SK-N-MC (cell line): ENCODE results near the gene ESM1.

Source experiments
- EZH2 ChIP-seq: fragments of 200-600 bp; sonication (generic); IDR thresholded peaks from one replicate; pipeline ENCODE4 v1.6.1; 2017; ENCODE audit warnings: antibody characterized with exemption
- FOXP2 ChIP-seq: optimal IDR thresholded peaks from 2 replicates; pipeline ENCODE3; 2011; ENCODE audit warnings: mild to moderate bottlenecking, moderate library complexity; ENCODE audit not compliant: insufficient read depth; ENCODE audit errors: extremely low read length, control extremely low read depth
- POLR2AphosphoS5 ChIP-seq: IDR thresholded peaks from 2 replicates; pipeline ENCODE4 v1.6.1; 2012; ENCODE audit warnings: mild to moderate bottlenecking, low read depth, low read length, borderline replicate concordance

DNA sequence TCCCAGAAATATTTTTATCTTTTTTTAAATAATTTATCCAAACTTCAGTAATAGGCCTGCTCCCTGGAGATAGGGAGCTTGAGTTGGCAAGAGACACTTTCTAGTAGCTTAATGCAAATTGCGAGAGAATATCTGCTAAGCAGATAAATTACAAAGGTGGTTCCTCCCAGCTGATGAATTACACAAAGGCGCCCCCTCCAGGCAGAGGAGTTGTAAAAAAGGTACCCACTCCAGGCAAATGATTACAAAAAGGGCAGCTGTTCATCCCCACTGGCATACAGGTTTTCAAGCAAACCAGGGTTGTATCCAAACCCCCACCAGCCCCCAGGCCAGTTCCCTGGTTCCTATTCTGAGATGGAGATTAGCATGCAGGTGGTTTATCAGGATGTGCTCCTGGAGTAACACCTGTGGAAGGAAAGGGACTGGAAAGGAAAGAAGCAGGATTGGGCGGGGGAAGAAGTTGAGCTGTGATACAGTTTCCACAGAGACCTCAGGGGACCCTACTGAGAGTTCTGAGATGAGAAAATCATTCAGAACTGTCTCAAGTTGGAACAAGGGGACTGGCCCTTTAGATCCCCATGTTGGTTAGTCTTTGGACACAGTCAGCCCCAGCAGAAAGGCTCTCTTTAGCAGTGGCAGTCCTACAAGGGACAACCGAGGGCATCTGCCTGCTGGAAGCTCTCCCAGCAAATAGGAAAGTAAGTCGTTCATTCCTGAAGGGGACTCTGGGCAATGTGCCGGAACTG, 25.5 kb downstream of the ESM1 start:
- TF ChIP-seq FOXP2 (no peak), EZH2 (no peak), POLR2AphosphoS5 (no peak)
